HG03025 (cell line): ENCODE data around the gene RAD51B.
A peak's percentile ranks its signal among the peaks of the same experiment; 100 is the strongest.

Experiments
- ATAC-seq: cut with Tn5 transposase; IDR thresholded peaks from one replicate; pipeline ENCODE4 v1.9.1; 2021; ENCODE audit warnings: mild to moderate bottlenecking, moderate library complexity; ENCODE audit not compliant: unreplicated experiment, low FRiP score

Gene RAD51B

GRCh38 chr14:68506021-68506644 is 686.6 kb downstream of the RAD51B start:
- ATAC-seq: peak; percentile 20

DNA sequence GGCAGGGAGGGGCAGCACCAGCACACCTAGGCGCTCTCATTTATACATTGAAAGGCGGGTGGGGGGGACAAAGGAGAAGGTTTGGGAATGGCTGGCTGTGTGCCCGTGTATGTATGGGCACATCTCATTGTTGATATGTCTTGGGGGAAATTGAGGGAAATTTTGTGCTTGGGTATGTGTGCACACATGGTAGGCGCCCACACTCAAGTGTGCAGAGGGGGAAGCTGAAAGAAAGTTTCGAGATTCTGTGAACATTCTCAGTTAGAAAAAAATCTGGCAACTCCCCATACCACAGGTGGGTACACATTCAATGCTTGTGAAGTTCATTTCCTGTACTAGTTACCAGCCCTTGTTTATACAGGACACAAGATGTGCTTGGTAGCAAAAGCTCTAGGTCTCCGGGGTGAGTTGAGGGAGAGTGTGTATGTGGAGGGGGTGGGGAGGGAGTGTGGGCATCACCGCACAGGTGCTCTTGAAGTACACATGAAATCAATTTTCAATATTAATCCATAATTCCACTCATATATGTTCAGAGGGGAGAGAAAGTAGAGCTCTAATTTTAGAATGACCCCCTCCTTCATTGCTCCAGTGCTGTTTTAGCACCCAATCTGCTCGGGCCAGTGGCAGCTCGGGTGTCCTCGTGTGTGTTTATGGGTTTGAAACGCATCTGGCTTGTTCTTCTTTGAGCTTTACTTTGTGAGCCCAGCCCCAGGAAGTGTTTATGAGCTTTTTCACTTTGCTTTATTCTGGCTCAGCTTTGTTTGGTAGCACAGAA is 687.3 kb downstream of the RAD51B start:
- peak; percentile 61 for ATAC-seq

GRCh38 chr14:68507544-68508081 is 688.0 kb downstream of the RAD51B start:
- no peak for ATAC-seq

DNA sequence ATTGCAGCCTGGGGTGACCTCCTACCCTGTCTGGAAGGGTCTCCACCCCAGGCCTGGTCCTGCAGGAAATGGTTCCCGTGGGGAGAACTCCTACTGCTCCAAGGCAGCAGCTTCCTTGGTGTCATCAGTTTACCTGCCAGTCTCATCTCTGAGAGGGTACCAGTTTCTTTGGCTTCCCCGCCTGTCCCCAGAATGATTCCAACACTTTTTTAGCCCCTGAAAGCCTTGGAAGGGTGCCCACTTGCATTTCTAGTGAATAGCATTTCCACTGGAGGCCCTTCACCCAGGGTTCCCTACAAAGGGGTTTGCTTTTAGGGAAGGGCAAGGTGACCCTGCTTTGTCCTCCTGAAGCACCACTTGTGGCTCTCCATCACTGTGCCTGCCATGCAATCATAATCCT is 689.0 kb downstream of the RAD51B start:
- ATAC-seq: no peak

GRCh38 chr14:68509188-68509983 is 689.8 kb downstream of the RAD51B start:
- ATAC-seq: no peak

DNA sequence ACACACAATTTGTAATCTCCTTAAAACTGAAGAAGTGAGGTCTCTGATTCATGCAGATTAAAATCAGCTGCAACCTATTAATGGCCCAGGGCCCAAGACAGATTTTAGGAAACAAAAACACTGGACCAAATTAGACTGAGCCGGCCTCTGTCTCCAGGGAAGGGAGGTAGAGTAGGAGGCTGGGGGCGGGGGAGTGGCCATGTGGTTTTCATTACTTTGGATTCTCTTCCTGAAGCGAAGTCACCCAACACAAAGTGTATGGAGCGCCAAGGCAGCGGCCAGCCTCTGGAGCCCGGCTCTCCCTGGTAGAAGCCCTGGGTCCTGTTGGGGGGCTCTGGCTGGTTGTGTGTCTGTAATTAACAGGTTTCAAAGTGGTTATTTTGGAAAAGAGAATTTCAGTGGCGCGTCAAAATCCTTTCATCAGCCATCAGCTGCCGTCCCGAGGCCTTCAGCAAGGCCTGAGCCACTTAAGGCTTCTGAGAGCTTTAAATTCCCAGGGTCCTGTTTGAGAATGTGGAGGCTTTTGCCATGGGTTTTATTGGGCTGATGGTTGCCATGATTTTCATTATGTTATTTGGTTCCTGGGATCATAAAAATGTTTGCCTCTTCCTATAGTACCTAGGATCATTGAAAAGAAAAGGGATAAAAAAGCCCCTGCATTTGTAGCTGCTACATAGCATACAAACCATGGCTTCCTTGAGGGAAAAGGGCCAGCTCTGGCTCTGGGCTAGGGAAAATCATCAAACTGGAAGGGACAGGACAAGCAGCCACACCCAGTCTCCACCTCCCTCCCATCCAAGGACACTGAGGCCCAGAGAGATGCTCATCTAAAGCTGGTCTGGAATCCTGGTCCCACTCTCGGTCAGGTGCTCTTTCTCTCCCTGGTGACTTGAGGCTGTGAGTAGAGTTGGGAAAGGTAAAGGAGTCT is 690.9 kb downstream of the RAD51B start:
- no peak for ATAC-seq

DNA sequence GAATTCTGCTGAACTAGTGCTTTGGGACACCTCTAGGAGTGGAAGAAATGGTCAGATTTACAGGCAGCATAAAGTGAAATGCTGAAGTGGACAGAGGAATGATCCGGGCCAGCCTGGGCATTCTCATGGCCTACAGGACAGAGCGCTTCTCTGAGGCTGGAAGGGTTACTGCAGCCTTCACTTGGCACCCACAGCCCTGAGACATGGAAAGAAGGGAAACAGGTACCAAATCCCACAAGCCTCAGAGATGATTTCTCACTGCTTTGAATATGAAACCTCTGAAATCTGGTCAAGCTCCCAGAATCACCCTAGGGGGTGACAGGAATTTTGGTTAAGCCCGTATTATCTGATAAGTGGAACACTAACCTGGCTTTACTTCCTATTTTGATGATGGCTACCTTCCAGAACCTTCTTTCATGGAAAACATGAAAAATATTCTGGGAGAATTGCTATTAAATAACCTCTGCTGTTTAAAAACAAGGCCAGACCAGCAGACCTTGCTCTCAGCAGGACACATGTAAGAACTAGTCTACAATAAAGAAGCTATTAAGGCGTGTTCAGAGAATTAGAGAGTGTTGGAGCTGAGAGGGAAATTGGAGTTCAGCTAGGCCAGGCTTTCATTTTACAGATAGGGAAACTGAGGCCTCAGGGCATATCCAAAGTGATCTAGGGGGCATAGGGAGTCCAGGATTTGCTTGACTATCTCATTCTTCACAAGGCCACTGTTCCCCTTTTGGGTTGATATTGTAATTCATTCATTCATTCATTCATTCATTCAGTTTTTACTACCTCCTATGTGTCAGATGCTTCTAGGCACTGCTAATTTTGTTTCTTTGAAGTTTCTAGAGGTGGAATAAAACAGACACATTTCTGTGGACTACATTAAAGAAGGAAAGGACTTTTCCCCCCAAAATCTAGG is 691.8 kb downstream of the RAD51B start:
- no peak for ATAC-seq

GRCh38 chr14:68512088-68512487 is 692.5 kb downstream of the RAD51B start:
- ATAC-seq: no peak

- no peak for ATAC-seq
Observed at GRCh38 chr14:68513137-68513536, 693.6 kb downstream of the RAD51B start.

GRCh38 chr14:68513838-68514607 is 694.4 kb downstream of the RAD51B start:
- ATAC-seq: no peak

GRCh38 chr14:68514608-68515194 is 695.1 kb downstream of the RAD51B start:
- no peak for ATAC-seq

DNA sequence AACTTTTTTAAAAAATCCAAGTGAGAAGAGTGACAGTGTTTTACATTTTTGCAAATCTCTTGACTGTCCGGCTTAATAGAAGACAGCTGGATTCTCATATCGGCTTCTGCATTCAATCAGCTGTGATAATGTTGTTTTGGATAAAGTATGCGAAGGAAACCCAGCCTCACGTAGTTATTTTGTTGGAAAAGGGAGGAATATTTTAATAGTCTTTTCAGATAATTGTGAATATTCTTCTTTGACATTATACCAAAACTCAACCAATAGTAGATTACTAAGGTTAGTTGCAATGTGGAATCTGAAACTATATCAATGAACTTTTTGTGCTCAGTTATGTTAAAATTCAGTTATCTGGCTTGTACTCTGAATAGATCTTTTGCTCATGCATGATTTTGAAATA is 696.8 kb downstream of the RAD51B start:
- no peak for ATAC-seq

DNA sequence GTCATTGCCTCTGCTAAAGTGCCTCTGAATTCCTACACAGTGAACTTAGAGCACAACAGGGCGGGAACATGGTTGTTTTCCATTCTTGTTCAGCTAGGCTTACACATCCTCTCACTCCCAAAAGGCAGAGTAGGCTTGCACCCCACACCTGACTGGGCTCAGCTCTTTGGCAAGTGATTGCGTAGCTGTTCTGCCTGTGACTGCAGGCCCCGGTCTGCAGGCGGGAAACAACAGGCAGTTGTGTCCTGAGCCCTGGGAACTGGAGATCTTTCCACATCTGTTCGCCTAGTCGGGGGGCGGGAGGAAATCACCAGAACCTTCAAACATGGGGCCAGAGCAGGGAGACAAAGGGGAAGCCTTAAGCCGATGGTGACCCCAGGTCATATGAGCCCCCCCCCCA is 698.6 kb downstream of the RAD51B start:
- no peak for ATAC-seq

DNA sequence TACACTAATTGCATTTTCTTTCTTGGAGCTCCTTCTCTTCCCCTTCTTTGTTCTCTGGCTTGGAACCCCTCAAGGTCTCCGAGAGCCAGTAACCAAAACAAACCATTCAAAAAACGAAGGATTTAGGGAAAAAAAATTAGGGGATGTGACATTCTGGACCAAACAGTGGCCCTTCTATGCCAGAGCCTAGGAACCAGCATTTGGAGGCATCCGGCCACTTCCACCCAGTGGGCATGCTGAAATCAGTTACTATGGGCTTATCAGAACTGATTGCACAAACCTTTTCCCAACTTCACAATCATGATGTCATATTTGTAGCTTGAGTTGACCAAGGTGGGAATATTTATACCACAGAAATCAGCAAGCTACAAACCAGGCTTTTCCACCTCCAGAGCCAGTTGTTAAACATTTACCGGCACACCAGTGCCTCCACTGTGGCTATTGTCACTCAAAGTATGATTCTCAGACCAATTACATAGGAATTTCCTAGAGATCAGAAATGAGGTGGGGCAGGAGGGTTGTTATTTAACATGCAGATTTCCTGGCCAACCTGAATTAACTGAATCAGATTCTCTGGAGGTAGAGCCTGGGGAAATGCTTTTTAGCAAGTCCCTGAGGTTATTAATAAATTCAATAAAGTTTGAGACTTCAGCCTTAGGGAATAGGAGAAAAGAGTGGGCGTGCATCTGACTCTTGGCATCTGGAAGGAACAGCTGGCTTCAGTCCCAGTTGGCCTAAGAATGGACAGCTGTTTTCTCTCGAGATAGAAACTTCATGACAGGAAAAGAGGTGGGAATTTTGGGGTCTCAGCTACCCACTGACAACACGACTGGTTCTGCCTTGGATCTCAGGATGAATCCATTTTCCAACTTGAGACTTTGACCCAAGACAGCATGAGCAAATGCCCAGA is 699.4 kb downstream of the RAD51B start:
- ATAC-seq: no peak

- ATAC-seq: peak; percentile 71
Observed at GRCh38 chr14:68519671-68520187, 700.1 kb downstream of the RAD51B start.

- ATAC-seq: no peak
Observed at GRCh38 chr14:68520637-68521556, 701.3 kb downstream of the RAD51B start.
